ENCODE measurements around the gene PRKCA. TPM values are rescaled to one million over a fixed set of nuclear protein-coding genes. Genes with fewer than 3 reads are reported as not detected.

Gene PRKCA
- total and polyA plus RNA-seq, 9 of the 15 experiments (the other 6 are each of a cell fraction or from before 2014, with no cell fraction given) = 3.2 to 33.0 (median 17.8) TPM

DNA sequence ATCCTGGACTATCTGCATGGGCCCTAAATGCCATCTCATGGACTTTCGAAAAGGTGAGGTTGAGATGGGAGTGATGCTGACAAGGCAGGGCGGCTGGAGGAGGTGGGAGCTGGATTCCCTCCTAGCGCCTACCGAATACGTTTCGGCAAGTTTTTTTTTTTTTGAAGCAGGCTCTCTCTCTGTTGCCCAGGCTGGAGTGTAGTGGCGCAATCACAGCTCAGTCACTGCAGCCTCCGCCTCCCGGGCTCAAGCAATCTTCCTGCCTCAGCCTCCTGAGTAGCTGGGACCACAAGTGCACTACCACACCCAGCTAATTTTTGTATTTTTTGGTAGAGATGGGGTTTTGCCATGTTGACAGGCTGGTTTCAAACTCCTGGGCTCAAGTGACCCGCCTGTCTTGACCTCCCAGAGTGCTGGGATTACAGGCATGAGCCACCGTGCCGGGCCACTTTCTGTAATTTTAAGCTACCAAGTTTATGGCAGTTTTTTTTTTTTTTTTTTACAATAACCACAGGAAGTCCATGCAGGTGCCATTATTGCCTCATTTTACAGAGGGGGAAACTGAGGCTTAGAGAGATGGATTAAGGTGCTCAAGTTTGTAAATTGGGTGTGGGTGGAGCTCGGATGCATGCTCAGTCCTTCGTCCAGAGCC is 246.4 kb downstream of the PRKCA start:
- Histone ChIP-seq H3K27ac (ENCODE audit: extremely low read depth, low read depth, low read length) (no peak overlapping the region), H3K9ac (ENCODE audit: insufficient read depth in 1 of 2, low read depth in 2 of 2, low read length in 2 of 2) (no peak overlapping the region), H4K20me1 (replicated peaks; ENCODE audit: control insufficient read depth, insufficient read depth, low read length) (peaks cover 8% of the 10 kb centered on the region; the same call in 1 of the 2 replicates), H2AFZ (ENCODE audit: low read depth, low read length) (no peak overlapping the region), H3K4me2 (ENCODE audit: insufficient read depth, low read length) (no peak overlapping the region), H3K27me3 (ENCODE audit: control insufficient read depth in 2 of 2, insufficient read depth in 2 of 2, low read length in 2 of 2) (no peaks in the 10 kb centered on the region), H3K4me1 (replicated peaks in 1 of 2; ENCODE audit: control insufficient read depth in 2 of 2, insufficient read depth in 2 of 2, low read length in 2 of 2) (no peaks in the 10 kb centered on the region; a peak in 2 of 5 replicates), H3K36me3 (ENCODE audit: control insufficient read depth, insufficient read depth, low read length) (no peaks in the 10 kb centered on the region), H3K9me1 (ENCODE audit: control insufficient read depth, insufficient read depth, low read length) (no peaks in the 10 kb centered on the region), H3K79me2 (ENCODE audit: control insufficient read depth, insufficient read depth, low read length) (0 out of 3 replicates have a peak, but pooled peaks cover 2% of the 10 kb centered on the region), H3K9me3 (replicated peaks; ENCODE audit: control insufficient read depth, insufficient read depth, low read depth, low read length) (no peaks in the 10 kb centered on the region), H3K4me3 (no peak overlapping the region)
- BruUV-seq (replicated peaks) = no TSS peak
- POLR2A ChIA-PET = interaction anchor here (0.6 to 1.1 kb wide), 5 partner anchors 10 to 1421 kb away, joined by 3 to 5 read pairs (median 3); no protein-coding TSS in a partner anchor
- intact Hi-C loops (cut with micrococcal nuclease) = no loop called here
- DNase-seq (ENCODE audit: extremely low read depth in 1 of 4, low spot score in 3 of 4) = no peak
- 72% methylated on average over 11 of the region's 14 CpGs for WGBS (ENCODE audit: insufficient coverage, low coverage, missing lambda C conversion rate)
- no peak for FAIRE-seq
- TF ChIP-seq FIP1L1 (IDR thresholded peaks at IDR 0.05; ENCODE audit: low read depth, low read length, poor library complexity, severe bottlenecking) (no peak), MAFK (IDR thresholded peaks at IDR 0.05; ENCODE audit: low read length) (no peak), NCOA6 (IDR thresholded peaks at IDR 0.05) (no peak), ZBTB1 (CRISPR knock-in tag; IDR thresholded peaks at IDR 0.05; ENCODE audit: borderline replicate concordance, low read depth) (no peak), HDAC3 (IDR thresholded peaks at IDR 0.05; ENCODE audit: borderline replicate concordance, partially characterized antibody) (no peak), HINFP (tag; conservative IDR thresholded peaks at IDR 0.05; ENCODE audit: low read depth) (no peak), CXXC5 (CRISPR knock-in tag; IDR thresholded peaks at IDR 0.05) (no peak), POU5F1 (IDR thresholded peaks at IDR 0.05; ENCODE audit: borderline replicate concordance, low read depth, low read length, partially characterized antibody) (no peak), BDP1 (IDR thresholded peaks at IDR 0.05; ENCODE audit: insufficient read depth, insufficient read length) (no peak), ZNF586 (CRISPR knock-in tag; conservative IDR thresholded peaks at IDR 0.05) (no peak)
- TF ChIP-seq, protein P1, sequence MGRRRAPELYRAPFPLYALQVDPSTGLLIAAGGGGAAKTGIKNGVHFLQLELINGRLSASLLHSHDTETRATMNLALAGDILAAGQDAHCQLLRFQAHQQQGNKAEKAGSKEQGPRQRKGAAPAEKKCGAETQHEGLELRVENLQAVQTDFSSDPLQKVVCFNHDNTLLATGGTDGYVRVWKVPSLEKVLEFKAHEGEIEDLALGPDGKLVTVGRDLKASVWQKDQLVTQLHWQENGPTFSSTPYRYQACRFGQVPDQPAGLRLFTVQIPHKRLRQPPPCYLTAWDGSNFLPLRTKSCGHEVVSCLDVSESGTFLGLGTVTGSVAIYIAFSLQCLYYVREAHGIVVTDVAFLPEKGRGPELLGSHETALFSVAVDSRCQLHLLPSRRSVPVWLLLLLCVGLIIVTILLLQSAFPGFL (CRISPR knock-in tag; IDR thresholded peaks at IDR 0.05) = no peak
- no peak for ATAC-seq
- CTCF ChIA-PET (ENCODE audit: low intra/inter-chr PET ratio) = no interaction called here
- in situ Hi-C loops (cut with MboI) = no loop called here

All from K562 (cell line).